Right atrium auricular region (tissue), 2 donors: ENCODE measurements around the gene ZNF813. TPM values are rescaled to one million over a fixed set of nuclear protein-coding genes. Genes with fewer than 3 reads are reported as not detected.
"Not testable (repeated sequence)": the region's sequence is repeated elsewhere in the genome, so short reads cannot be mapped to it uniquely, and the experiment has no call there.

Experiments used
- DNase-seq: peaks from one replicate; pipeline ENCODE4 v3.0.0-alpha.2; 2019; ENCODE audit warnings: low spot score
- H3K27ac ChIP-seq, 2 donors: fragments of 200-600 bp; sonication (generic); 1 replicate in 1 of 2; 2 replicates in 1 of 2; pipeline ENCODE4 v1.5.1; 2016 to 2019
- H3K27me3 ChIP-seq, 2 donors: fragments of 200-600 bp; sonication (generic); one replicate each; pipeline versions ENCODE4 v1.5.1 to v1.6.0; 2017 to 2019
- H3K36me3 ChIP-seq: fragments of 200-600 bp; sonication (generic); one replicate; pipeline ENCODE4 v1.5.1; 2016
- H3K4me1 ChIP-seq, 2 donors: fragments of 200-600 bp; sonication (generic); one replicate each; pipeline versions ENCODE4 v1.5.1 to v1.6.0; 2017 to 2019
- H3K4me3 ChIP-seq, 2 donors: fragments of 200-600 bp; sonication (generic); 1 replicate in 1 of 2; 2 replicates in 1 of 2; pipeline ENCODE4 v1.5.1; 2017 to 2019; ENCODE audit warnings: mild to moderate bottlenecking in 1 of 2, moderate library complexity in 1 of 2
- H3K9me3 ChIP-seq, 2 donors: fragments of 200-600 bp; sonication (generic); one replicate each; pipeline ENCODE4 v1.5.1; 2019
- CTCF ChIP-seq, 2 donors: fragments of 200-600 bp; sonication (generic); IDR thresholded peaks; one replicate each; pipeline ENCODE4 v1.5.1; 2019; ENCODE audit warnings: antibody characterized with exemption in 2 of 2
- total RNA-seq, 2 donors: library from RNA; depleted of rRNA; stranded (reverse); fragments of >200 nt; gene quantifications; one replicate each; pipeline ENCODE4 v1.1.0, GENCODE V29; 2016

The ZNF813 gene
- total RNA-seq, 2 donors from 2014 or later: 0.63 to 1.3 TPM

GRCh38 chr19:53511357-53511756 lies 43.8 kb downstream of the ZNF813 start:
- DNase-seq: no peak
- Histone ChIP-seq H3K36me3 (no peaks in the 10 kb centered on the region), H3K4me1 (no peaks in the 10 kb centered on the region), H3K4me3 (no peak overlapping the region), H3K27me3 (no peaks in the 10 kb centered on the region), H3K9me3 (no peaks in the 10 kb centered on the region), H3K27ac (no peak overlapping the region)
- no peak for TF ChIP-seq CTCF (IDR thresholded peaks at IDR 0.05)

- DNase-seq: peak; percentile 63
- Histone ChIP-seq H3K27ac (no peak overlapping the region), H3K36me3 (no peaks in the 10 kb centered on the region), H3K9me3 (no peaks in the 10 kb centered on the region), H3K27me3 (no peaks in the 10 kb centered on the region), H3K4me3 (no peak overlapping the region), H3K4me1 (no peaks in the 10 kb centered on the region)
- peak; percentile 41 to 74 for TF ChIP-seq CTCF (IDR thresholded peaks at IDR 0.05)
These were observed 44.4 kb downstream of the ZNF813 start for GRCh38 chr19:53511933-53512374.

- not testable (repeated sequence) for H3K9me3 ChIP-seq, H3K4me3 ChIP-seq, H3K27ac ChIP-seq, DNase-seq, H3K27me3 ChIP-seq, H3K36me3 ChIP-seq
- peaks cover 0 to 11% of the 10 kb centered on the region in 2 donors for H3K4me1 ChIP-seq
These were observed 47.5 kb downstream of the ZNF813 start for GRCh38 chr19:53515047-53515446.

- DNase-seq: no peak
- Histone ChIP-seq H3K9me3 (no peaks in the 10 kb centered on the region), H3K27me3 (no peaks in the 10 kb centered on the region), H3K36me3 (no peaks in the 10 kb centered on the region), H3K4me3 (no peak overlapping the region), H3K4me1 (peaks cover 0 to 26% of the 10 kb centered on the region in 2 donors), H3K27ac (no peak overlapping the region)
- TF ChIP-seq CTCF (IDR thresholded peaks at IDR 0.05): no peak
These were observed 49.7 kb downstream of the ZNF813 start for GRCh38 chr19:53517114-53517741.

- Histone ChIP-seq H3K4me3 (no peak overlapping the region), H3K27me3 (no peaks in the 10 kb centered on the region), H3K4me1 (peaks cover 0 to 26% of the 10 kb centered on the region in 2 donors), H3K36me3 (no peaks in the 10 kb centered on the region), H3K27ac (no peak overlapping the region), H3K9me3 (no peaks in the 10 kb centered on the region)
- TF ChIP-seq CTCF (IDR thresholded peaks at IDR 0.05): no peak
- no peak for DNase-seq
These were observed 50.6 kb downstream of the ZNF813 start for GRCh38 chr19:53518121-53518520.

GRCh38 chr19:53518716-53519115 lies 51.2 kb downstream of the ZNF813 start:
- no peak for TF ChIP-seq CTCF (IDR thresholded peaks at IDR 0.05)
- Histone ChIP-seq H3K36me3 (no peaks in the 10 kb centered on the region), H3K4me3 (no peak overlapping the region), H3K27ac (no peak overlapping the region), H3K9me3 (no peaks in the 10 kb centered on the region), H3K27me3 (no peaks in the 10 kb centered on the region), H3K4me1 (peaks cover 0 to 26% of the 10 kb centered on the region in 2 donors)
- no peak for DNase-seq
